ENCODE measurements around the gene TSC22D4.
A peak's percentile ranks its signal among the peaks of the same experiment; 100 is the strongest.

The TSC22D4 gene

DNA sequence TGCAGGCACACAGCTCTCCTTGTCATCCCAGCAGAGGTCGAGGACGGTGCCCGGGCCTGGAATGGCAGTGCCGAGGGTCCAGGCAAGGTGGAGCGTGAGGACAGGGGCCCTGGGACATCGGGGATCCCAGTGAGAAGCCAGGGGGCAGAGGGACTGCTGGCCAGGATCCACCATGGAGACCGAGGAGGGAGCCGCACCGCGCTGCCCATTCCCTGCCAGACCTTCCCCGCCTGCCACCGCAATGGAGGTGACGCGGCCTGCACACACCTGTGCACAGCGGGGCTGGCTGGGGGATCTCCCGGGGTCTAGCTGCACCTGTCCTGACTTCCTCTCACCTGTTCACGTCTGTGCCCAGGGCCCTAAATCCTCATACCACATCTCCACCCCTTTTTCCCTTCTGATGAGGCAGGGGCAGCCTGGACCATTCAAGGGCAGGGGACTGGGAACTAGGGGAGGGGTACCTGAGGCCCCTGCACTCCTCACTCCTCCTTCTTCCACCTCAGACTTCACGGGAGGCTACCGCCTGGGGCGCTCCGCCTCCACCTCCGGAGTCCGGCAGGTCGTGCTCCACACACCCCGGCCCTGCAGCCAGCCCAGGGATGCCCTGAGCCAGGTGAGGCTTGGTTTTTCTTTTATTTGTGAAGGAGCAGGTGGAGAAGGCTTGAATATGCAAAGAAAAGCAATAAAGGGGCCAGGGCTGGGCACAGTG lies 11.6 kb upstream of the TSC22D4 start:
- H3K4me3 ChIP-seq (ENCODE audit: low read depth, low read length), result no peak overlapping the region
- TF ChIP-seq, protein P1, sequence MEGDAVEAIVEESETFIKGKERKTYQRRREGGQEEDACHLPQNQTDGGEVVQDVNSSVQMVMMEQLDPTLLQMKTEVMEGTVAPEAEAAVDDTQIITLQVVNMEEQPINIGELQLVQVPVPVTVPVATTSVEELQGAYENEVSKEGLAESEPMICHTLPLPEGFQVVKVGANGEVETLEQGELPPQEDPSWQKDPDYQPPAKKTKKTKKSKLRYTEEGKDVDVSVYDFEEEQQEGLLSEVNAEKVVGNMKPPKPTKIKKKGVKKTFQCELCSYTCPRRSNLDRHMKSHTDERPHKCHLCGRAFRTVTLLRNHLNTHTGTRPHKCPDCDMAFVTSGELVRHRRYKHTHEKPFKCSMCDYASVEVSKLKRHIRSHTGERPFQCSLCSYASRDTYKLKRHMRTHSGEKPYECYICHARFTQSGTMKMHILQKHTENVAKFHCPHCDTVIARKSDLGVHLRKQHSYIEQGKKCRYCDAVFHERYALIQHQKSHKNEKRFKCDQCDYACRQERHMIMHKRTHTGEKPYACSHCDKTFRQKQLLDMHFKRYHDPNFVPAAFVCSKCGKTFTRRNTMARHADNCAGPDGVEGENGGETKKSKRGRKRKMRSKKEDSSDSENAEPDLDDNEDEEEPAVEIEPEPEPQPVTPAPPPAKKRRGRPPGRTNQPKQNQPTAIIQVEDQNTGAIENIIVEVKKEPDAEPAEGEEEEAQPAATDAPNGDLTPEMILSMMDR (IDR thresholded peaks at IDR 0.05; ENCODE audit: low read depth, low read length, missing control alignments), result no peak
- no peak for DNase-seq (ENCODE audit: low read depth)
- in situ Hi-C loops (cut with HindIII; ENCODE audit: low sequenced_read_pairs), result no loop called here

DNA sequence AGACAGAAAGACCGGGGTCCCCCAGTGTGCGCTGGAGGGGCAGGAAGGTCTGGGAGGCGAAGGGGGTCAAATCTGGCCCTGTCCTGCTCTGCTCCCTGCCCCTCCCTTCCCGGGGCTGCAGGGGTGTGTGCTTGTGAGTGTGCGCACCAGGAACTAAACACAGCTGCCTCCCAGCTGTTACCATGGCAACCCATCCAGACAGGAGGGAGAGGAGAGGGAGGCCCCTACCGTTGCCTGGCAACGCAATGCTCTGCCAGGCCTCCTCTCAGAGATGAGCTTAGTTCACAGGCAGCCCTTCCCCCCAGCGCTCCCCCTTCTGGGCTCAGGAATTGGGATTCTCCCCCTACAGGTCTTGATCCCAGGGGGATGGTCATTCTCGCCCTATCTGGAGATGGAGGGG lies 10.8 kb upstream of the TSC22D4 start:
- DNase-seq (ENCODE audit: low read depth), result peak; percentile 64
- in situ Hi-C loops (cut with HindIII; ENCODE audit: low sequenced_read_pairs), result no loop called here
- TF ChIP-seq, protein P1 (IDR thresholded peaks at IDR 0.05; ENCODE audit: low read depth, low read length, missing control alignments), result no peak
- no peak overlapping the region for H3K4me3 ChIP-seq (ENCODE audit: low read depth, low read length)

DNA sequence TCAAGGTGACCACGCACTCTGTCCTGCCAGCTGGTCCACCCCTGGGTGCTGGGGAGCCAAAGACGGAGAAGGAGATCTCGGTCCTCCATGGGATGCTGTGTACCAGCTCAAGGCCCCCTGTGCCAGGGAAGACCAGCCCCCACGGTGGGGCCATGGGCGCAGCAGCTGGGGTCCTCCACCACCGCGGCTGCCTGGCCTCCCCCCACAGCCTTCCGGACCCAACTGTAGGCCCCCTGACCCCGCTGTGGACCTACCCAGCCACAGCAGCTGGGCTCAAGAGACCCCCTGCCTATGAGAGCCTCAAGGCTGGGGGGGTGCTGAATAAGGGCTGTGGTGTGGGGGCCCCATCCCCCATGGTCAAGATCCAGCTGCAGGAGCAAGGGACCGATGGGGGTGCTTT lies 10.1 kb upstream of the TSC22D4 start:
- H3K4me3 ChIP-seq (ENCODE audit: low read depth, low read length), result no peak overlapping the region
- DNase-seq (ENCODE audit: low read depth), result no peak
- in situ Hi-C loops (cut with HindIII; ENCODE audit: low sequenced_read_pairs), result no loop called here
- TF ChIP-seq, protein P1 (IDR thresholded peaks at IDR 0.05; ENCODE audit: low read depth, low read length, missing control alignments), result no peak

DNA sequence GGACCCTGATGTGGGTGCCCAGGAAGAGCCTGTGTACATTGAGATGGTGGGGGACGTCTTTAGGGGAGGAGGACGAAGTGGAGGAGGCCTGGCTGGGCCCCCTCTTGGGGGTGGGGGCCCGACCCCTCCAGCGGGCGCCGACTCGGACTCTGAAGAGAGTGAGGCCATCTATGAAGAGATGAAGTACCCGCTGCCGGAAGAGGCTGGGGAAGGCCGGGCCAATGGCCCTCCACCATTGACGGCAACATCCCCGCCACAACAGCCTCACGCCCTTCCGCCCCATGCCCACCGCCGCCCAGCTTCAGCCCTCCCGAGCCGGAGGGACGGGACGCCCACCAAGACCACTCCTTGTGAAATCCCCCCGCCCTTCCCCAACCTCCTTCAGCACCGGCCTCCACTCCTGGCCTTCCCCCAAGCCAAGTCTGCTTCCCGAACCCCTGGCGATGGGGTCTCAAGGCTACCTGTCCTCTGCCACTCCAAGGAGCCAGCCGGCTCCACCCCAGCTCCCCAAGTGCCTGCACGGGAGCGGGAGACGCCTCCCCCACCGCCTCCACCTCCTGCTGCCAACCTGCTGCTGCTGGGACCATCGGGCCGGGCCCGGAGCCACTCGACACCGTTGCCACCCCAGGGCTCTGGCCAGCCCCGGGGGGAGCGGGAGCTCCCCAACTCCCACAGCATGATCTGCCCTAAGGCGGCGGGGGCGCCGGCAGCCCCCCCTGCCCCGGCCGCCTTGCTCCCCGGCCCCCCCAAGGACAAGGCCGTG lies 9.5 kb upstream of the TSC22D4 start:
- in situ Hi-C loops (cut with HindIII; ENCODE audit: low sequenced_read_pairs), result no loop called here
- TF ChIP-seq, protein P1 (IDR thresholded peaks at IDR 0.05; ENCODE audit: low read depth, low read length, missing control alignments), result no peak
- no peak overlapping the region for H3K4me3 ChIP-seq (ENCODE audit: low read depth, low read length)
- DNase-seq (ENCODE audit: low read depth), result no peak

DNA sequence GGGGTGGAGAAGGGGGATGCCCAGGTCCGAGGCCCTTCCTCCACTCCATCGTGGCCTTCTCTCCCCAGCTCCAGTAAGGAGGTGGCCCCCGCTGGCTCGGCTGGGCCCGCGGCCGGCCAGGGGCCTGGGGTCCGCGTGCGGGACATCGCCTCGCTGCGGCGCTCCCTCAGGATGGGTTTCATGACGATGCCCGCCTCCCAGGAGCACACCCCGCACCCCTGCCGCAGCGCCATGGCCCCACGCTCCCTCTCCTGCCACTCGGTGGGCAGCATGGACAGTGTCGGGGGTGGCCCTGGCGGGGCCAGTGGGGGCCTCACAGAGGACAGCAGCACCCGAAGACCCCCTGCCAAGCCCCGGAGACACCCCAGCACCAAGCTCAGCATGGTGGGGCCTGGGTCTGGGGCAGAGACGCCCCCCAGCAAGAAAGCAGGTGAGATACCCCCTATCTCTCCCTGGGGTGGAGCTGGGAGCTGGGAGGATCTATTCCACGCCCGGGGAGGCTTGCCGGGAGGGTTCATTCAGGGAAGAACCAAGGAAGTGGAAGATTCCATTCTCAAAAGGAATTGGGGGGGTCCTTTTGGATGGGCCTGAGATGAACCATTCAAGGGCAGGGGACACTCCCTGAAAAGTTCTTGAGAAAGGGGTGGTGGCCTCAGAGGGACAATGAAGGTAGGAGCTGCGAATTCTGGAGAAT lies 7.9 kb upstream of the TSC22D4 start:
- TF ChIP-seq, protein P1 (IDR thresholded peaks at IDR 0.05; ENCODE audit: low read depth, low read length, missing control alignments), result no peak
- H3K4me3 ChIP-seq (ENCODE audit: low read depth, low read length), result no peak overlapping the region
- in situ Hi-C loops (cut with HindIII; ENCODE audit: low sequenced_read_pairs), result no loop called here
- DNase-seq (ENCODE audit: low read depth), result no peak

DNA sequence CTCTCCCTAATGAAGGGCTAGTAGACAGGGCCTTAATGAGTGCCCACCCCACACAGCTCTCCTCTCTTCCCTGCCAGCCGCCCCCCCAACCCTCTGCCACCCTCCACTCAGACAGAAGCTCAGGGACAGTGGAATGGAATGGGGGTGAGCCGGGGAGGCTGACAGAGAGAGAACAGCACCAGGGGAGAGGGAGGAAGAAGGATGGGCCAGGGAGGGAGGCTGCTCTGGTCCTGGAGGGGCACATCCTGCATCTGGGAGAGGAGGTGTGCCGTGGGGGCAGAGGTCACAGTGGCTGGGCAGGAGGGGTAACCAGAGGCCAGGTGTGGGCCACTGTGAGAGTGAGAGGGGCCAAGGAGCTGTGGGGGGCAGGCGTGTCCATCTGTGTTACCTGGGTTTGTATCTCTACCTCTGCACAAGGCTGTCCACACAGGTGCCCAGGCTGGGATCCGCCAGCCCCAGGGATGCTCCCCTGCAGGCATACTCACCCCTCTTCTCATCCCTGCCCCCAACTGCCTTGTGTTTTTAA lies 7.2 kb upstream of the TSC22D4 start:
- no peak for DNase-seq (ENCODE audit: low read depth)
- TF ChIP-seq, protein P1 (IDR thresholded peaks at IDR 0.05; ENCODE audit: low read depth, low read length, missing control alignments), result no peak
- in situ Hi-C loops (cut with HindIII; ENCODE audit: low sequenced_read_pairs), result no loop called here
- H3K4me3 ChIP-seq (ENCODE audit: low read depth, low read length), result no peak overlapping the region

Data from astrocyte of the cerebellum (primary cell).